ENCODE data around the gene CRYM.

The CRYM gene

GRCh38 chr16:21242756-21243155, 35.3 kb downstream of the CRYM start:
- DNase-seq = no peak

- no peak for DNase-seq
Observed at GRCh38 chr16:21239646-21240045, 38.4 kb downstream of the CRYM start.

- no peak for DNase-seq
Observed at GRCh38 chr16:21236831-21237230, 41.3 kb downstream of the CRYM start.

GRCh38 chr16:21235199-21235585, 42.9 kb downstream of the CRYM start:
- no peak for DNase-seq

- no peak for DNase-seq
Observed at GRCh38 chr16:21233521-21234150, 44.5 kb downstream of the CRYM start, which contains the start of gene ANKS4B. ANKS4B (plus strand) TSS chr16:21233699; CDS start chr16:21233738, 39 bp downstream.

- no peak for DNase-seq
Observed at GRCh38 chr16:21233045-21233520, 45.0 kb downstream of the CRYM start.

GRCh38 chr16:21228361-21228872, 49.7 kb downstream of the CRYM start:
- no peak for DNase-seq

- DNase-seq = no peak
Observed at GRCh38 chr16:21227866-21228265, 50.2 kb downstream of the CRYM start.

GRCh38 chr16:21226749-21227148, 51.3 kb downstream of the CRYM start:
- DNase-seq = no peak

GRCh38 chr16:21224800-21225199, 53.3 kb downstream of the CRYM start:
- no peak for DNase-seq

- no peak for DNase-seq
Observed at GRCh38 chr16:21223787-21224186, 54.3 kb downstream of the CRYM start.

- no peak for DNase-seq
Observed at GRCh38 chr16:21222495-21223337, 55.4 kb downstream of the CRYM start.

GRCh38 chr16:21219551-21219950, 58.5 kb downstream of the CRYM start:
- DNase-seq = no peak

GRCh38 chr16:21218153-21218552, 59.9 kb downstream of the CRYM start:
- DNase-seq = no peak

GRCh38 chr16:21217121-21217520, 61.0 kb downstream of the CRYM start:
- no peak for DNase-seq

GRCh38 chr16:21214086-21214485, 64.0 kb downstream of the CRYM start:
- DNase-seq = no peak

GRCh38 chr16:21211486-21211885, 66.6 kb downstream of the CRYM start, which contains the start of gene ZP2:
ZP2 (minus strand) TSS chr16:21211574; CDS start chr16:21211547, 27 bp downstream.
- DNase-seq = no peak
